IMR-90 (cell line): ENCODE data around the gene TUB. TPM values are rescaled to one million over a fixed set of nuclear protein-coding genes. Genes with fewer than 3 reads are reported as not detected.

ENCODE experiments used
- ATAC-seq: fragments of 200-7000 bp; cut with Tn5 transposase; 2 replicates; pipeline ENCODE4 v1.9.1; 2020; ENCODE audit warnings: low read depth, mild to moderate bottlenecking, moderate library complexity
- BruUV-seq: library from RNA; stranded (reverse); fragments of 400-500 nt; replicated peaks from 2 replicates; lab custom pipeline; 2021; lab: Mats Ljungman, UMichigan
- CTCF ChIA-PET: fragments of 300-600 bp; formaldehyde crosslinking; extraction: SDS; loops from one replicate; lab custom pipeline; 2021; ENCODE audit warnings: antibody characterized with exemption; lab: Yijun Ruan, JAX
- POLR2A ChIA-PET: fragments of 300-600 bp; sonication (Branson Sonifier 250); formaldehyde crosslinking; loops from one replicate; lab custom pipeline; 2022; ENCODE audit warnings: antibody characterized with exemption; ENCODE audit not compliant: unreplicated experiment; lab: Charles Lee
- DNase-seq: peaks from one replicate; pipeline ENCODE4 v3.0.0; 2013
- H2AFZ ChIP-seq: replicated peaks from 2 replicates; pipeline ENCODE3; 2013; ENCODE audit warnings: low read length, mild to moderate bottlenecking; ENCODE audit not compliant: poor library complexity
- H2AK5ac ChIP-seq: 2 replicates; pipeline ENCODE4 v1.6.1; 2013; ENCODE audit warnings: low read depth, low read length, inconsistent platforms
- H2AK9ac ChIP-seq: replicated peaks from 2 replicates; pipeline ENCODE3; 2013; ENCODE audit warnings: mild to moderate bottlenecking, low read depth, low read length, moderate library complexity; ENCODE audit not compliant: poor library complexity
- H2BK120ac ChIP-seq: 2 replicates; pipeline ENCODE4 v1.6.1; 2013; ENCODE audit warnings: low read depth, low read length, inconsistent platforms
- H2BK15ac ChIP-seq: 3 replicates; pipeline ENCODE4 v1.6.1; 2013; ENCODE audit warnings: low read depth, low read length, inconsistent platforms
- H2BK20ac ChIP-seq: 2 replicates; pipeline ENCODE4 v1.6.1; 2013; ENCODE audit warnings: low read depth, mild to moderate bottlenecking, inconsistent platforms, low read length, moderate library complexity
- H2BK5ac ChIP-seq: 2 replicates; pipeline ENCODE4 v1.6.1; 2013; ENCODE audit warnings: mild to moderate bottlenecking, low read depth, low read length, inconsistent platforms; ENCODE audit not compliant: poor library complexity, severe bottlenecking
- H3K14ac ChIP-seq: replicated peaks from 2 replicates; pipeline ENCODE4 v1.6.1; 2013; ENCODE audit warnings: low read depth, low read length, inconsistent platforms
- H3K18ac ChIP-seq: 2 replicates; pipeline ENCODE4 v1.6.1; 2013; ENCODE audit warnings: low read depth, low read length, control low read depth
- H3K23ac ChIP-seq: 2 replicates; pipeline ENCODE4 v1.6.1; 2013; ENCODE audit warnings: low read depth, low read length, inconsistent platforms
- H3K27ac ChIP-seq: 2 replicates; pipeline ENCODE4 v1.5.1; 2013; ENCODE audit warnings: mild to moderate bottlenecking, control low read depth, low read length; ENCODE audit not compliant: insufficient read depth
- H3K27me3 ChIP-seq: 2 replicates; pipeline ENCODE4 v1.6.1; 2013; ENCODE audit warnings: low read length; ENCODE audit not compliant: control insufficient read depth, insufficient read depth
- H3K36me3 ChIP-seq: 2 replicates; pipeline ENCODE4 v1.6.1; 2013; ENCODE audit warnings: low read length, mixed read lengths; ENCODE audit not compliant: control insufficient read depth, insufficient read depth
- H3K4ac ChIP-seq: 2 replicates; pipeline ENCODE4 v1.6.1; 2013; ENCODE audit warnings: low read depth, low read length, inconsistent platforms
- H3K4me1 ChIP-seq: 2 replicates; pipeline ENCODE4 v1.6.1; 2013; ENCODE audit warnings: low read length, mixed read lengths; ENCODE audit not compliant: control insufficient read depth, insufficient read depth
- H3K4me2 ChIP-seq: 2 replicates; pipeline ENCODE4 v1.6.1; 2013; ENCODE audit warnings: low read depth, mild to moderate bottlenecking, control low read depth, low read length, moderate library complexity
- H3K4me3 ChIP-seq: 2 replicates; pipeline ENCODE4 v1.5.1; 2013; ENCODE audit warnings: low read depth, mild to moderate bottlenecking, control low read depth, low read length, moderate library complexity; ENCODE audit not compliant: insufficient read depth
- H3K56ac ChIP-seq: 2 replicates; pipeline ENCODE4 v1.6.1; 2013; ENCODE audit warnings: low read length, inconsistent platforms; ENCODE audit not compliant: insufficient read depth; ENCODE audit errors: extremely low read depth
- H3K79me1 ChIP-seq, 2 experiments: 2 replicates each; pipeline ENCODE4 v1.6.1; 2013; ENCODE audit warnings: low read length in 2 of 2, inconsistent platforms in 1 of 2, low read depth in 1 of 2
- H3K9ac ChIP-seq: 2 replicates; pipeline ENCODE4 v1.6.1; 2013; ENCODE audit warnings: low read depth, low read length, control low read depth
- H3K9me1 ChIP-seq: 2 replicates; pipeline ENCODE4 v1.6.1; 2013; ENCODE audit warnings: low read length, inconsistent platforms; ENCODE audit not compliant: insufficient read depth
- H3K9me3 ChIP-seq: 2 replicates; pipeline ENCODE4 v1.6.1; 2013; ENCODE audit warnings: low read length; ENCODE audit not compliant: control insufficient read depth, insufficient read depth
- H4K20me1 ChIP-seq: 2 replicates; pipeline ENCODE4 v1.6.1; 2013; ENCODE audit warnings: low read length, inconsistent platforms; ENCODE audit not compliant: insufficient read depth
- H4K5ac ChIP-seq: 2 replicates; pipeline ENCODE4 v1.6.1; 2013; ENCODE audit warnings: mild to moderate bottlenecking, low read depth, low read length, control low read depth
- H4K8ac ChIP-seq, 2 experiments: 2 replicates each; pipeline ENCODE4 v1.6.1; 2013; ENCODE audit warnings: low read depth in 2 of 2, low read length in 2 of 2, control low read depth in 1 of 2, inconsistent platforms in 1 of 2
- H4K91ac ChIP-seq: 2 replicates; pipeline ENCODE4 v1.6.1; 2013; ENCODE audit warnings: low read depth, low read length, inconsistent platforms; ENCODE audit not compliant: insufficient read depth
- BHLHE40 ChIP-seq: fragments of 150-350 bp; IDR thresholded peaks from 2 replicates; pipeline ENCODE4 v1.6.1; 2016; ENCODE audit warnings: mild to moderate bottlenecking, low read depth, low read length
- CEBPB ChIP-seq: IDR thresholded peaks from 2 replicates; pipeline ENCODE4 v1.6.1; 2012; ENCODE audit warnings: low read depth, low read length, improper control_type of control experiment
- CHD1 ChIP-seq: IDR thresholded peaks from 2 replicates; pipeline ENCODE4 v1.6.1; 2012; ENCODE audit warnings: low read depth, low read length, improper control_type of control experiment
- MAFK ChIP-seq: IDR thresholded peaks from 2 replicates; pipeline ENCODE4 v1.6.1; 2012; ENCODE audit warnings: low read depth, low read length, improper control_type of control experiment
- MAZ ChIP-seq: IDR thresholded peaks from 2 replicates; pipeline ENCODE4 v1.6.1; 2012; ENCODE audit warnings: low read depth, mild to moderate bottlenecking, low read length, improper control_type of control experiment, moderate library complexity, borderline replicate concordance
- MXI1 ChIP-seq: IDR thresholded peaks from 2 replicates; pipeline ENCODE4 v1.6.1; 2012; ENCODE audit warnings: low read depth, mild to moderate bottlenecking, low read length, moderate library complexity, borderline replicate concordance
- NFE2L2 ChIP-seq: fragments of 150-350 bp; IDR thresholded peaks from 2 replicates; pipeline ENCODE4 v1.6.1; 2016; ENCODE audit warnings: low read depth, mild to moderate bottlenecking, low read length
- RAD21 ChIP-seq: IDR thresholded peaks from 2 replicates; pipeline ENCODE4 v1.6.1; 2012; ENCODE audit warnings: low read length, improper control_type of control experiment
- WGBS, 2 experiments: methylation state at CpG; one replicate each; pipeline versions ENCODE4 v1.1.5 to v1.1.7; 2013; ENCODE audit warnings: missing lambda C conversion rate in 2 of 2; ENCODE audit not compliant: insufficient read length in 1 of 2; ENCODE audit errors: extremely low coverage in 2 of 2; 5-methylcytosine and 5-hydroxymethylcytosine counted together
- dilution Hi-C: fragments of 300-500 bp; cut with HindIII; formaldehyde crosslinking; loops from one replicate; pipeline ENCODE4 v1.14.3; 2018; ENCODE audit warnings: low sequenced_read_pairs; ENCODE audit not compliant: unreplicated experiment
- in situ Hi-C: fragments of 300-500 bp; cut with MboI; formaldehyde crosslinking; loops from 3 replicates; pipeline ENCODE4 v1.14.3; 2019; ENCODE audit warnings: low sequenced_read_pairs, inconsistent platforms, mixed read lengths
- intact Hi-C: fragments of 100-400 bp; cut with micrococcal nuclease; formaldehyde crosslinking; loops from 2 replicates; pipeline ENCODE4 v1.10.0; 2022
- polyA plus RNA-seq, 3 experiments: library from polyadenylated mRNA; depleted of rRNA; stranded (reverse); fragments of >200 nt; gene quantifications; 2 replicates each; pipeline ENCODE4 v1.2.3, GENCODE V29; 2012; ENCODE audit warnings: low replicate concordance in 1 of 3
- total RNA-seq: library from RNA; depleted of rRNA; stranded (reverse); fragments of >200 nt; gene quantifications from 2 replicates; pipeline ENCODE4 v1.2.3, GENCODE V29; 2012

TUB gene
- total and polyA plus RNA-seq, 2 of the 4 experiments (the other 2 are of a cell fraction): 11.8 to 12.9 TPM

DNA sequence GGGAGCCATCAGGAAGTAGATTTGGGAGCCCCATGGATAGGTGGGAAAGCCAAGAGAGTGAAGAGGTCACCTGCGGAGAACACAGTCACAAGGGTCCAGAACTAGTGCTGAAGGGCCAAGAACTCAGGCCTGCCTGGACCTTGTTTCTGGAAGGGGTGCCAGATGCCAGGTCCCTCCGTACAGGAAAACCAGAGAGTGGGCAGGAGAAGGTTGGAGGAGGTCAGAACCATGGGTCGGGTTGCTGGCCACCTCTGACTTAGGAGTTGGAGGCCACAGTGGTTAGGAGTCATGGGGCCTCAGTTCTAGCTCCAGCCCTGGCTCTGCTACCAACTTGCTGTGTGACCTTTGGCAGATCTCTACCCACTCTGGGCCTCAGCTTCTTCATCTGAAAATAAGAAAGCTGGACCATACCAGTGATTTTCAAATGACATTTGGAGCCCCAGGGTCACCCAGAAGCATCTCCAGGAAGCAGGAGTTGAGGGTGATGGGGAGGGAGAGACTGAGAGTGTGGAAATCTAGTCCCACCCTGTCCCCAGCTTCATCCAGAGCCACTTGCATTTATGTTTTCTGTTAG is 20.8 kb upstream of the TUB start:
- no peak overlapping the region; the same call in 1 of the 2 replicates for H3K14ac ChIP-seq
- H4K5ac ChIP-seq: no peak overlapping the region
- H3K79me1 ChIP-seq: no peaks in the 10 kb centered on the region
- H3K4ac ChIP-seq: no peak overlapping the region
- WGBS, 2 experiments: 100% methylated on average over 2 of the region's 3 CpGs; no CpG with 5 or more reads in 1 of the 2 experiments
- no peak for ATAC-seq
- no peak overlapping the region for H2AK9ac ChIP-seq
- no peak overlapping the region for H3K9ac ChIP-seq
- no peaks in the 10 kb centered on the region for H3K36me3 ChIP-seq
- H2BK20ac ChIP-seq: no peak overlapping the region
- H3K4me1 ChIP-seq: peaks cover 10% of the 10 kb centered on the region
- H3K9me1 ChIP-seq: peaks cover 17% of the 10 kb centered on the region
- H3K4me2 ChIP-seq: no peak overlapping the region
- ChIA-PET POLR2A (no interaction called here), CTCF (no interaction called here)
- intact Hi-C loops: no loop called here
- dilution Hi-C loops: no loop called here
- no peak for DNase-seq
- no peak overlapping the region for H4K8ac ChIP-seq
- H3K4me3 ChIP-seq: no peak overlapping the region
- no peaks in the 10 kb centered on the region; the same call in 1 of the 2 replicates for H3K27me3 ChIP-seq
- H4K91ac ChIP-seq: no peak overlapping the region
- no peak overlapping the region for H3K23ac ChIP-seq
- H3K56ac ChIP-seq: no peak overlapping the region
- in situ Hi-C loops: no loop called here
- H2AK5ac ChIP-seq: no peak overlapping the region
- H3K27ac ChIP-seq: no peak overlapping the region
- H4K20me1 ChIP-seq: no peaks in the 10 kb centered on the region
- no TSS peak for BruUV-seq
- no peak overlapping the region for H2BK15ac ChIP-seq
- H3K18ac ChIP-seq: no peak overlapping the region
- H2AFZ ChIP-seq: peak overlapping the region; percentile 25
- TF ChIP-seq MXI1 (no peak), NFE2L2 (no peak), MAZ (no peak), CHD1 (no peak), BHLHE40 (no peak), MAFK (no peak), CEBPB (no peak), RAD21 (no peak)
- H3K9me3 ChIP-seq: no peaks in the 10 kb centered on the region
- no peak overlapping the region for H2BK120ac ChIP-seq
- H2BK5ac ChIP-seq: no peak overlapping the region
